NCI-H128 (cell line): ENCODE data around the gene POU2F1.

Source experiments
- DNase-seq: peaks from one replicate; lab custom pipeline; 2025; ENCODE audit not compliant: unreplicated experiment; lab: John Stamatoyannopoulos, UW

The POU2F1 gene

DNA sequence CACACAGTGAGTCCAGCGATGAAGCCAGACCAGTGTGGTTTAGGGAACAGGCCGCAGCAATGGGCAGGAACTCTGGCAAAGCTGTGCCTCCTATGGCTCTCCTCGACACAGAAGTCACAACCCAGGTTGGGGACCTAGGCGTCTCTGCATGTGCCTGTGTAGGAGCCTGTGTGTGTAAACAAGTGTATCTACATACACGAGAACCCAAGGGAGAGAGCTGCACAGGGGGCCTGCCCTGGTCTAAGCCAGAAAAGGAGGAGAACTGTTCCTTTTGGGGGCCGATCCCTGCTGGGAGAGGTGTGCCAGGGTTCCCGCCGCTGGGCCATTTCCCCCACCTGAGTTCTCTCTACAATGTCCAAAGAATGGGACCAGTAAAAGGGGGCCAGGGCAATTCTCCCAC lies 241.7 kb downstream of the POU2F1 start:
- DNase-seq = no peak

GRCh38 chr1:167463080-167463479 lies 242.4 kb downstream of the POU2F1 start:
- DNase-seq = no peak

- DNase-seq = no peak
These were observed 243.3 kb downstream of the POU2F1 start for GRCh38 chr1:167463875-167464575.

DNA sequence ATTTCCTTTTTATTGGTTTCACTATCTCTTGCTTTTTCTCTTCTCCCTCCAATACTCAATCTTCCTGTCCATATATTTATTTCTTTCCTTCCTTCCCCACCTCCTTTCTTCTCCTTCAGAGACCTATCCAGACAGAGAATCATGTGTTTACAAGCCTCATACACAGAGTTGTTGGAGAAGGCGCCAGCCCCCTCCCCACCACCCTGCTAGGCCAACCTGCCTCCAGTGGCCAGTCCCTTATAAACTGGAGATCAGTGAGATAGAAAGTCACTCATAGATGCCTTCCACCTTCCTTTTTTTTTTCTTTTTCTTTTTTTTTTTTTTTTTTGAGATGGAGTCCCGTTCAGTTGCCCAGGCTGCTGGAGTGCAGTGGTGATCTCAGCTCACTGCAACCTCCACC lies 244.3 kb downstream of the POU2F1 start:
- no peak for DNase-seq

GRCh38 chr1:167465743-167466142 lies 245.1 kb downstream of the POU2F1 start:
- no peak for DNase-seq

DNA sequence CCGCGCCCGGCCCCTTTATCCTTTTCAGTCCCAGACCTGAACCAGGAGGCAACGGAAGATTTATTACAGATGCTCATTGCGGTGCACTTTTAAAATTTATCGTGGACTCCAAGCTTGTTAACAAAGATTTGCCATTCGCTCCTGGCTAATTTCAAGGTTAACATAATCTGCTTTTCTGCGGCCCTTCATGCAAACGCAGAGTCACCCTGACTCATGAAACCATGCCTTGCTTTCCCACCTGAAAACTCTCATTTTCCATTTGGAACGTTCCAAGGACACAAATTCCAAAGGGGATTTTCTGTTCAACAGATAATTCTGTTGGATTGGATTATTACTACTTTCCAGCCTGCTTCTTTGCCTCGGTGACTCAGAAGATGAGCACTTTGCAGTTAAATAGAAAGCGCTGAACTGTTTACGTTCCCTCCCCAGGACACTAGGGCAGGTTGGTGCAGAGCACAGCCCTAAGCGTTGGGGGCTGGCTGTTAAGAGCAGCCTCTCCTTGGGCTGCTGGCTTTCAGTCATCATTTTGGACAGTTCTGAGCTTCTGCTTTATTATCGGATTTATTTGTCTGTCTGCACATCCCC lies 246.5 kb downstream of the POU2F1 start:
- no peak for DNase-seq

GRCh38 chr1:167467752-167468151 lies 247.1 kb downstream of the POU2F1 start:
- no peak for DNase-seq

GRCh38 chr1:167469280-167469965 lies 248.7 kb downstream of the POU2F1 start:
- no peak for DNase-seq

DNA sequence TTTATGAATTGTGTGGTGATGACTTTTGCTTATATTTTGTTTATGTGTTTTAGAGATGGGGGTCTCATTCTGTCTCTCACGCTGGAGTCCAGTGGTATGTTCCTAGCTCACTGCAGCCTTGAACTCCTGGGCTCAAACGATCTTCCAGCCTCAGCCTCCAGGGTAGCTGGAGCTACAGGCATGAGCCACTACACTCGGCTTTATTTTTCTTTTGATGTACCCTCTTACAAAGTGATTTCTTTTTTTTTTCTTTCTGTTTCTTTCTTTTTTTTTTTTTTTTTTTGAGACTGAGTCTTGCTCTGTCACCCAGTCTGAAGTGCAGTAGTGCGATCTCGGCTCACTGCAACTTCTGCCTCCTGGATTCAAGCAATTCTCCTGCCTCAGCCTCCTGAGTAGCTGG lies 250.9 kb downstream of the POU2F1 start:
- no peak for DNase-seq

DNA sequence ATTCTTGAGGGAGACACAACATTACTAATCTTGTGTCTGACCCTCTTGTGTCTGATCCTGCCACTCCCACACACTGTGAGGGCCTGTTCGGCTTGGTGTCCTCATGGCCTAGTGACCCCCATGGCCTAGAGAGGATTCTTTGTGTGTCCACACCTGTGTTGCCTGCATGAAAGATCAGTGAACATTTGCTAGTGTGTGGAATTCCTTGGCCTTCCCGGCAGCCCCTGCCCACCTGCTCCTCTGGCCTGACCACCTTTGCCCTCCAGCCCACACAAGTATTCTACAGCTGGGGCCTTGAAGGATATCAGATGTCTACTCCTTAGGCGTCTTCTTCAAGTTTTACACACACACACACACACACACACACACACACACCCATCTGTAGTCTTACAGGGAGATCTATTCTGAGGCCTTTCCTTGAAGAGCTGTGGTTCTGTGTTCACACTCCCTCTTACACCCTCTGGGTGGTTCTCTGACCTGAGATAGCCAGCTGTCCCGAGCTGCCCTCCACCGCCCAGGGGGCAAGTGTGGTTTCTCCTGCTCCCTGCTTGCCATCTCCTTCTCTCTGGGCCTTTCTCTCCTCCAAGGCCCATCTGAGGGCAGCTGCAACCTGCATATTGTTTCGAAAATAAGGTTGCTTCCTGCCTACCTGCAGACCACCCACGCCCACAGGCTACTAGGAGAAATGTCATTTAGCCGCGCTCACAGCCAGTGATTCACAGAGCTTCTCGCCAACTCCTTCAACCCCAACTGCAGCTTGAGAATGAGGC lies 252.3 kb downstream of the POU2F1 start:
- no peak for DNase-seq

DNA sequence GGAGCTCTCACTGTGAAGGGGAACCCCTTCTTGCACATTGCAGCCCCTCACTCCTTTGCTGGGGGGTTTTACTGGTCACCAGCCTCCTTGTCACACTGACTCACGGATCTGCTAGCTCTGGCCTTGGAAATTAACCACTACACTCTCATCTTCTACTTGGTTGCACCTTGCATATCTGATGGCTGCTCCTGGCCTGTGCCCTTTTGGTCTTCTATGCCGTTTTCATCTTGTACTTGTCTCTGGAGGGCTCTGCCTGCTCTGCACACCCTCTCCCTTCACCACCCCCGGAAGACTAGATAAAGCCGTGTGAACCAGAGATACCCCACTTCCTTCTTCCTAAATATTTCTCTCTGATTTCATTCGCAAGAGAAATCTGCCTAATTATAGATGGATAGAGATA lies 253.1 kb downstream of the POU2F1 start:
- no peak for DNase-seq

DNA sequence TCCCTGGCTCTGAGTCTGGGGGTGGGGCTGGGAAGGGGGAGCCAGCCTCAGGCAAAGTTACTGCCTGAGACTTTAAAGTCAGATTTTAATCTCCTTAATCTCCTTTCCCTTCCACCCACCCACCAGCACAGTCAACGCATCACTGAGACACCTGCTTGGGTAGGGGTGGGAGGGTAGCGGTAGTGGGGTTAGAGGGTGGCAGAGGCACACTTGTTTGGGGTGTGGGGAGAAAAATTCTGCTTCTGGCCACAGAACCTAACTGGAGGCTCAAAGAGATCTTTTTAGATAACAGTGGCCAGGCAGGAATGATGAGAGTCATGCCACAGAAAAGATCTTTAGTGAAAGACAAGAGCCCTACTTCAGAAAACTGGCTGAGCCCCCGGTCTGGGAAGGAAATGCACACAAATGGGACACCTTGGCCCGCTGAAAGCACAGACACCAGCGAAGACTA lies 253.5 kb downstream of the POU2F1 start:
- no peak for DNase-seq

GRCh38 chr1:167476061-167476460 lies 255.4 kb downstream of the POU2F1 start:
- no peak for DNase-seq
